H1 (cell line): ENCODE data around the gene SLC35B2. TPM values are rescaled to one million over a fixed set of nuclear protein-coding genes. Genes with fewer than 3 reads are reported as not detected.

Experiments
- CTCF ChIA-PET: fragments of 300-600 bp; sonication (Branson Sonifier 250); formaldehyde crosslinking; loops from one replicate; lab custom pipeline; 2021; ENCODE audit not compliant: partially characterized antibody; lab: Charles Lee
- POLR2A ChIA-PET: fragments of 300-600 bp; sonication (Branson Sonifier 250); formaldehyde crosslinking; loops from one replicate; lab custom pipeline; 2021; ENCODE audit warnings: inconsistent platforms; ENCODE audit not compliant: partially characterized antibody; lab: Charles Lee
- DNase-seq, 2 experiments: peaks; one replicate each; pipeline versions ENCODE4 v3.0.0 to v3.0.0-alpha.2; 2010 to 2022; ENCODE audit warnings: low spot score in 2 of 2, low read depth in 1 of 2, mixed read lengths in 1 of 2
- FAIRE-seq: peaks from 2 replicates; lab custom pipeline; 2011; peaks lifted over from hg19 to GRCh38; lab: Jason Lieb, UNC
- H2AFZ ChIP-seq: 2 replicates; pipeline ENCODE4 v1.8.1; 2012; ENCODE audit warnings: low read length, inconsistent platforms
- H2AK5ac ChIP-seq: 2 replicates; pipeline ENCODE4 v1.6.1; 2013; ENCODE audit warnings: low read depth, low read length
- H2BK120ac ChIP-seq: replicated peaks from 2 replicates; pipeline ENCODE3; 2013; ENCODE audit warnings: low read depth, low read length, inconsistent platforms
- H2BK12ac ChIP-seq: 2 replicates; pipeline ENCODE4 v1.6.1; 2013; ENCODE audit warnings: low read depth, low read length
- H2BK15ac ChIP-seq: 2 replicates; pipeline ENCODE4 v1.6.1; 2013; ENCODE audit warnings: low read length
- H2BK20ac ChIP-seq: 2 replicates; pipeline ENCODE4 v1.6.1; 2013; ENCODE audit warnings: low read length
- H2BK5ac ChIP-seq: 2 replicates; pipeline ENCODE4 v1.6.1; 2013; ENCODE audit warnings: low read depth, low read length
- H3K14ac ChIP-seq: 2 replicates; pipeline ENCODE4 v1.6.1; 2013; ENCODE audit warnings: inconsistent platforms; ENCODE audit not compliant: insufficient read length
- H3K18ac ChIP-seq: 2 replicates; pipeline ENCODE4 v1.6.1; 2013; ENCODE audit warnings: low read length; ENCODE audit errors: extremely low read depth
- H3K23ac ChIP-seq: 2 replicates; pipeline ENCODE4 v1.6.1; 2013; ENCODE audit warnings: inconsistent platforms; ENCODE audit not compliant: insufficient read length
- H3K23me2 ChIP-seq: 2 replicates; pipeline ENCODE4 v1.6.1; 2013; ENCODE audit warnings: low read depth, low read length
- H3K27ac ChIP-seq: 2 replicates; pipeline ENCODE4 v1.6.1; 2011; ENCODE audit warnings: low read depth, low read length, inconsistent platforms
- H3K27me3 ChIP-seq, 4 experiments: replicated peaks in 1 of 4; 1 replicate in 1 of 4; 2 replicates in 3 of 4; pipeline versions ENCODE4 v1.6.1 to v1.8.1; 2011 to 2013; ENCODE audit warnings: low read length in 3 of 4, mild to moderate bottlenecking in 3 of 4, inconsistent platforms in 2 of 4, mixed read lengths in 2 of 4, moderate library complexity in 1 of 4; ENCODE audit not compliant: control insufficient read depth in 3 of 4, insufficient read depth in 3 of 4; ENCODE audit errors: extremely low read depth in 1 of 4
- H3K36me3 ChIP-seq, 4 experiments: 2 replicates each; pipeline versions ENCODE4 v1.6.1 to v1.8.1; 2011 to 2013; ENCODE audit warnings: mild to moderate bottlenecking in 4 of 4, low read length in 3 of 4, moderate library complexity in 2 of 4, control low read depth in 1 of 4, inconsistent platforms in 1 of 4; ENCODE audit not compliant: insufficient read depth in 4 of 4, control insufficient read depth in 2 of 4
- H3K4ac ChIP-seq: replicated peaks from 2 replicates; pipeline ENCODE3; 2013; ENCODE audit warnings: low read length, low read depth, mixed read lengths, inconsistent platforms; ENCODE audit not compliant: insufficient read length
- H3K4me1 ChIP-seq, 4 experiments: replicated peaks in 1 of 4; 1 replicate in 1 of 4; 2 replicates in 3 of 4; pipeline versions ENCODE4 v1.6.1 to v1.8.1; 2011 to 2013; ENCODE audit warnings: low read length in 3 of 4, inconsistent platforms in 2 of 4, mixed read lengths in 1 of 4; ENCODE audit not compliant: insufficient read depth in 4 of 4, control insufficient read depth in 3 of 4
- H3K4me2 ChIP-seq, 2 experiments: 2 replicates each; pipeline versions ENCODE4 v1.6.1 to v1.8.1; 2011 to 2013; ENCODE audit warnings: low read depth in 2 of 2, low read length in 2 of 2, control low read depth in 1 of 2, inconsistent platforms in 1 of 2, mild to moderate bottlenecking in 1 of 2; ENCODE audit not compliant: insufficient read depth in 1 of 2
- H3K4me3 ChIP-seq, 4 experiments: fragments of 200-600, 300-600 bp in 1 of 4; sonication (generic), shearing (Covaris generic), sonication (Bioruptor Twin) in 1 of 4; 2 replicates each; pipeline versions ENCODE4 v1.5.1 to v1.8.1; 2011 to 2016; ENCODE audit warnings: low read length in 4 of 4, low read depth in 3 of 4, control low read depth in 2 of 4, inconsistent platforms in 2 of 4, mild to moderate bottlenecking in 2 of 4, mixed read lengths in 1 of 4, moderate library complexity in 1 of 4; ENCODE audit not compliant: insufficient read depth in 2 of 4; ENCODE audit errors: extremely low read depth in 1 of 4
- H3K56ac ChIP-seq: replicated peaks from 2 replicates; pipeline ENCODE3; 2013; ENCODE audit warnings: low read depth, mild to moderate bottlenecking, mixed read lengths, low read length, inconsistent platforms; ENCODE audit not compliant: insufficient read length
- H3K79me1 ChIP-seq: 2 replicates; pipeline ENCODE4 v1.6.1; 2013; ENCODE audit warnings: low read depth, low read length, control low read depth
- H3K79me2 ChIP-seq, 2 experiments: 2 replicates each; pipeline versions ENCODE4 v1.6.1 to v1.8.1; 2012 to 2013; ENCODE audit warnings: low read length in 2 of 2, mild to moderate bottlenecking in 2 of 2, inconsistent platforms in 1 of 2; ENCODE audit not compliant: insufficient read depth in 2 of 2, control insufficient read depth in 1 of 2
- H3K9ac ChIP-seq, 4 experiments: replicated peaks in 1 of 4; 1 replicate in 1 of 4; 2 replicates in 3 of 4; pipeline versions ENCODE4 v1.6.1 to v1.8.1; 2011 to 2013; ENCODE audit warnings: low read depth in 3 of 4, low read length in 3 of 4, control low read depth in 2 of 4, mild to moderate bottlenecking in 2 of 4, moderate library complexity in 2 of 4, inconsistent platforms in 1 of 4; ENCODE audit errors: extremely low read depth in 1 of 4
- H3K9me3 ChIP-seq, 2 experiments: 2 replicates each; pipeline versions ENCODE4 v1.6.1 to v1.8.1; 2012 to 2013; ENCODE audit warnings: mild to moderate bottlenecking in 2 of 2, moderate library complexity in 2 of 2, control low read depth in 1 of 2, inconsistent platforms in 1 of 2, low read depth in 1 of 2, low read length in 1 of 2, mixed read lengths in 1 of 2; ENCODE audit not compliant: insufficient read depth in 2 of 2
- H4K20me1 ChIP-seq, 2 experiments: replicated peaks in 1 of 2; 2 replicates each; pipeline versions ENCODE3 to v1.8.1; 2011 to 2013; ENCODE audit warnings: inconsistent platforms in 2 of 2, low read length in 2 of 2, mild to moderate bottlenecking in 1 of 2; ENCODE audit not compliant: insufficient read depth in 2 of 2, control insufficient read depth in 1 of 2
- H4K5ac ChIP-seq: 2 replicates; pipeline ENCODE4 v1.6.1; 2013; ENCODE audit warnings: low read length, low read depth, mixed read lengths, inconsistent platforms; ENCODE audit not compliant: insufficient read length
- H4K8ac ChIP-seq: 2 replicates; pipeline ENCODE4 v1.8.0; 2013; ENCODE audit warnings: mild to moderate bottlenecking, moderate library complexity, low read length, inconsistent platforms; ENCODE audit not compliant: insufficient read depth; ENCODE audit errors: extremely low read depth
- H4K91ac ChIP-seq: replicated peaks from 2 replicates; pipeline ENCODE3; 2013; ENCODE audit warnings: low read length, mixed read lengths, inconsistent platforms; ENCODE audit not compliant: insufficient read length
- BCL11A ChIP-seq, 2 experiments: IDR thresholded peaks; one replicate each; pipeline ENCODE4 v1.6.1; 2011; ENCODE audit warnings: low read depth in 2 of 2, low read length in 2 of 2, mild to moderate bottlenecking in 2 of 2
- HDAC2 ChIP-seq, 2 experiments: fragments of 300-600 bp in 1 of 2; sonication (generic) in 1 of 2; IDR thresholded peaks; 2 replicates each; pipeline ENCODE4 v1.6.1; 2011 to 2012; ENCODE audit warnings: low read depth in 2 of 2, low read length in 2 of 2, mild to moderate bottlenecking in 2 of 2, moderate library complexity in 2 of 2, borderline replicate concordance in 1 of 2, inconsistent platforms in 1 of 2
- KDM5A ChIP-seq: fragments of 200-600 bp; IDR thresholded peaks from 2 replicates; pipeline ENCODE4 v1.7.1; 2012; ENCODE audit warnings: mild to moderate bottlenecking, low read length, inconsistent platforms, mixed read lengths
- MAFK ChIP-seq: IDR thresholded peaks from 2 replicates; pipeline ENCODE4 v1.6.1; 2012; ENCODE audit warnings: low read depth, mild to moderate bottlenecking, improper control_type of control experiment, low read length
- SUZ12 ChIP-seq: fragments of 200-600 bp; sonication (generic); IDR thresholded peaks from 2 replicates; pipeline ENCODE4 v1.6.1; 2012; ENCODE audit warnings: mild to moderate bottlenecking, inconsistent platforms, low read length, moderate library complexity, mixed read lengths
- WGBS, 2 experiments: shearing (Covaris generic) in 1 of 2; methylation state at CpG; one replicate each; pipeline versions ENCODE4 v1.1.6 to v1.1.7; 2013 to 2015; ENCODE audit warnings: low lambda C conversion rate in 2 of 2, mixed read lengths in 2 of 2, inconsistent platforms in 1 of 2, low coverage in 1 of 2, missing lambda C conversion rate in 1 of 2; ENCODE audit not compliant: insufficient replicate concordance in 2 of 2, insufficient coverage in 1 of 2, insufficient read length in 1 of 2; ENCODE audit errors: extremely low coverage in 1 of 2, missing lambda C conversion rate in 1 of 2; 5-methylcytosine and 5-hydroxymethylcytosine counted together
- long read RNA-seq, 2 experiments: library from RNA in 1 of 2; library from capped mRNA in 1 of 2; stranded (forward); transcript quantifications; one replicate each; pipeline ENCODE4 v2.0.0, GENCODE V29; 2021; ENCODE audit warnings: inconsistent platforms in 1 of 2
- polyA minus RNA-seq, 3 experiments: library from RNA; depleted of rRNA, polyadenylated mRNA; stranded (reverse); fragments of >200 nt; gene quantifications; 1 replicate in 2 of 3; 2 replicates in 1 of 3; pipeline ENCODE4 v1.2.3, GENCODE V29; 2011
- polyA plus RNA-seq, 7 experiments: library from polyadenylated mRNA; depleted of rRNA in 3 of 7; stranded (reverse) in 5 of 7; unstranded in 2 of 7; fragments of >200 nt in 5 of 7; fragments of 200-250 nt in 2 of 7; gene quantifications; 1 replicate in 5 of 7; 2 replicates in 1 of 7; 4 replicates in 1 of 7; pipeline versions ENCODE4 v1.2.1 to v1.2.3, GENCODE V29; 2011 to 2013; ENCODE audit warnings: missing spikeins in 2 of 7, mixed read lengths in 2 of 7
- total RNA-seq: library from RNA; stranded (reverse); fragmentation: NEBNext Ultra II Directional; extraction: Animal tissue kit (Norgen Biotek cat#: 25700); gene quantifications from 2 replicates; pipeline ENCODE4 v1.2.1, GENCODE V29; 2021

Gene SLC35B2, protein sequence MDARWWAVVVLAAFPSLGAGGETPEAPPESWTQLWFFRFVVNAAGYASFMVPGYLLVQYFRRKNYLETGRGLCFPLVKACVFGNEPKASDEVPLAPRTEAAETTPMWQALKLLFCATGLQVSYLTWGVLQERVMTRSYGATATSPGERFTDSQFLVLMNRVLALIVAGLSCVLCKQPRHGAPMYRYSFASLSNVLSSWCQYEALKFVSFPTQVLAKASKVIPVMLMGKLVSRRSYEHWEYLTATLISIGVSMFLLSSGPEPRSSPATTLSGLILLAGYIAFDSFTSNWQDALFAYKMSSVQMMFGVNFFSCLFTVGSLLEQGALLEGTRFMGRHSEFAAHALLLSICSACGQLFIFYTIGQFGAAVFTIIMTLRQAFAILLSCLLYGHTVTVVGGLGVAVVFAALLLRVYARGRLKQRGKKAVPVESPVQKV
- total RNA-seq, result 29.5 and 32.3 TPM in 2 replicates
- 65.0 and 73.7 TPM in 2 replicates for polyA plus RNA-seq (2011; rRNA removed)
- 49.6 TPM for polyA plus RNA-seq (2011; cell fraction: cytosol; rRNA removed)
- polyA plus RNA-seq (2011; cell fraction: nucleus; rRNA removed), result 90.4 TPM
- polyA plus RNA-seq (2012, experiment 1 of 2), result 26.2 to 41.2 TPM (median 36.7 TPM) in 4 replicates
- polyA plus RNA-seq (2012, experiment 2 of 2), result 48.9 TPM
- 43.7 TPM for polyA plus RNA-seq (2013, experiment 1 of 2)
- polyA plus RNA-seq (2013, experiment 2 of 2), result 43.6 TPM
- 48.1 and 49.1 TPM in 2 replicates for polyA minus RNA-seq (2011; rRNA and poly(A)+ RNA removed)
- polyA minus RNA-seq (2011; cell fraction: cytosol; rRNA and poly(A)+ RNA removed), result 21.4 TPM
- polyA minus RNA-seq (2011; cell fraction: nucleus; rRNA and poly(A)+ RNA removed), result 25.3 TPM
- long read RNA-seq, experiment 1, transcript SLC35B2-202 (4 exons, 2,043 nt), result major isoform, 18 of 35 reads
- long read RNA-seq, experiment 1, partial matches to known transcripts, result 3 of 35 reads
- long read RNA-seq, experiment 1, other reads (novel, unspliced or antisense), result 12 of 35 reads
- long read RNA-seq, experiment 2, partial matches to known transcripts, result 4 of 11 reads
- long read RNA-seq, experiment 2, other reads (novel, unspliced or antisense), result 2 of 11 reads

DNA sequence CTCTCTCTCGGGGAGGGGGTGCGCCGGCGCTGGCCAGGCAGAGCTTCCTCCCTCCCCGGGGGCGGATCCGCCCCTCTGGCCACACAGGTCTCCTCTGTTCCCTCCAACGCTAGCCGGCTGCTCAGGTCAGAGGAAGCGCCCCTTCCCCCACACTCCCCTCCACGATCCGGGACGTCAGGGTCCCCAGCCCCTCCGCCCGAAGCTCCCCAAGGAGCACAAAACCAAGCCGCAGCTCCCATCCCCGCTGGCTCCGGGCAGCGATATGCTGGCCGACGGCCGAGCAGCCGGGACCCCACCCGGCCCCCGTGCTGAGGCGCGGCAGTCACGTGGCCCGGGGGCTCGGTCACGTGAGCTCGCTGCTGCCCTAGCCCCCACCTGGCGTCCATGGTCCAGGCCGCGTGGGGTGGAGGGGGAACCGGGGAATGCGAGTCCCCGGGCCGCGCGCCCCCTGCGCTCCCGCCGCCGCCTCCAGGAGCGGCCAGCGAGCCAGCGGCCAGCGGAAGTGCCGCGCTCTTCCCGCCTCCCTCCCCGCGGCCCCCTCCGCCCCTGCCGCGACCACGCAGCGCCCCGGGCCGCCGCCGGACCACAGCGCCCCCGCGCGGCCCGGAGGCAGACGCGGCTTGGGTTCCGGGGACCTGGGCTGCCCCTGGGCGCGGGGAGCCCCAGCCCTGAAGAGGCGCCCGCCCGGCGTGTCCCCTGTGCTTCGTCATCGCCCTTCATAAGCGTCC is at the start of gene SLC35B2:
Gene SLC35B2, minus strand, starts transcription at position 504 of the 728 bp plus-strand sequence. Its CDS starts 118 bp downstream, at position 386.
- peak within 1 kb of the TSS; percentile 88 for H3K27ac ChIP-seq
- no peak within 1 kb of the TSS for H2AK5ac ChIP-seq
- H2BK5ac ChIP-seq, result peak within 1 kb of the TSS; percentile 92
- peaks cover 19 to 40% (median 37%) of the 10 kb centered on the region in 4 experiments for H3K36me3 ChIP-seq
- H3K79me1 ChIP-seq, result no peaks in the 10 kb centered on the region
- H3K23ac ChIP-seq, result no peak within 1 kb of the TSS
- H3K79me2 ChIP-seq, result peaks cover 0 to 17% of the 10 kb centered on the region in 2 experiments; a peak in 2 of 4 replicates
- H3K14ac ChIP-seq, result peak within 1 kb of the TSS; percentile 48
- H3K9ac ChIP-seq, result peak within 1 kb of the TSS; percentile 74 to 86 (median 81)
- peak within 1 kb of the TSS; percentile 91 for H3K18ac ChIP-seq
- H2BK120ac ChIP-seq, result no peak within 1 kb of the TSS
- peak within 1 kb of the TSS; percentile 47; the same call in 1 of the 2 replicates for H2AFZ ChIP-seq
- no peak for FAIRE-seq
- peak within 1 kb of the TSS; percentile 89 for H4K8ac ChIP-seq
- H3K4me1 ChIP-seq, result peaks cover 1 to 20% (median 7%) of the 10 kb centered on the region in 4 experiments; a peak in 6 of 7 replicates
- peaks cover 0 to 18% of the 10 kb centered on the region in 2 experiments for H4K20me1 ChIP-seq
- no peak within 1 kb of the TSS; the same call in 1 of the 2 replicates for H2BK20ac ChIP-seq
- H3K4me2 ChIP-seq, result peak within 1 kb of the TSS; percentile 58 to 82
- peak within 1 kb of the TSS; percentile 98 for H4K5ac ChIP-seq
- H2BK15ac ChIP-seq, result peak within 1 kb of the TSS; percentile 34; the same call in 1 of the 2 replicates
- 4% methylated on average over 22 of the region's 80 CpGs; no CpG with 5 or more reads in 1 of the 2 experiments for WGBS, 2 experiments
- H2BK12ac ChIP-seq, result peak within 1 kb of the TSS; percentile 78; the same call in 1 of the 2 replicates
- H3K23me2 ChIP-seq, result peaks cover 11% of the 10 kb centered on the region
- H3K9me3 ChIP-seq, result no peaks in the 10 kb centered on the region
- CTCF ChIA-PET, result interaction anchor here (0.8 to 4.8 kb wide), 31 partner anchors 10 to 161 kb away, joined by 3 to 48 read pairs (median 4); partner anchors contain the start of genes CAPN11, HSP90AB1, SLC29A1 and TMEM151B
- POLR2A ChIA-PET, result interaction anchor here (0.7 to 15.1 kb wide), 44 partner anchors 10 to 628 kb away, joined by 3 to 581 read pairs (median 5); partner anchors contain the start of genes AARS2, CAPN11, CDC5L and GTPBP2
- H3K4me3 ChIP-seq, result peak within 1 kb of the TSS; percentile 67 to 85 (median 75)
- peak in 1 of 2 experiments; percentile 85 for DNase-seq
- peak within 1 kb of the TSS; percentile 93 for H3K56ac ChIP-seq
- H3K4ac ChIP-seq, result peak within 1 kb of the TSS; percentile 54
- no peaks in the 10 kb centered on the region for H3K27me3 ChIP-seq
- peak within 1 kb of the TSS; percentile 58 for H4K91ac ChIP-seq
- TF ChIP-seq SUZ12, result no peak
- 0 out of 2 replicates have a peak, but pooled peaks have one; percentile 2 for TF ChIP-seq MAFK
- TF ChIP-seq KDM5A, result peak; percentile 34; the same call in 1 of the 2 replicates
- peak in 1 of 2 experiments; percentile 94; a peak in 2 of 4 replicates for TF ChIP-seq HDAC2 (IDR thresholded peaks at IDR 0.05; ENCODE audit: borderline replicate concordance in 1 of 2, low read depth in 2 of 2, low read length in 2 of 2)
- TF ChIP-seq BCL11A (IDR thresholded peaks at IDR 0.05; ENCODE audit: low read depth in 2 of 2, low read length in 2 of 2), result no peak
